WTC11 (cell line): Measurements from ENCODE around the gene SHF. TPM values are rescaled to one million over a fixed set of nuclear protein-coding genes. Genes with fewer than 3 reads are reported as not detected.

Experiments used
- ATAC-seq: fragments of 200-7000 bp; cut with Tn5 transposase; 2 replicates; pipeline ENCODE4 v1.10.0; 2021; ENCODE audit warnings: mild to moderate bottlenecking, moderate library complexity
- CTCF ChIA-PET: fragments of 300-600 bp; sonication (Branson Sonifier 250); formaldehyde crosslinking; loops from one replicate; lab custom pipeline; 2021; ENCODE audit warnings: antibody characterized with exemption; lab: Charles Lee
- POLR2A ChIA-PET: fragments of 350-600 bp; sonication (Branson Sonifier 250); formaldehyde crosslinking; loops from one replicate; lab custom pipeline; 2021; ENCODE audit warnings: antibody characterized with exemption; lab: Charles Lee
- DNase-seq: peaks from one replicate; pipeline ENCODE4 v3.0.0; 2021; ENCODE audit warnings: low spot score
- H3K27ac Mint-ChIP-seq: 2 replicates; pipeline ENCODE4 v1.8.0; 2021; ENCODE audit warnings: mixed read lengths
- H3K27me3 Mint-ChIP-seq: 2 replicates; pipeline ENCODE4 v1.8.0; 2021; ENCODE audit warnings: low read depth, mild to moderate bottlenecking, moderate library complexity, mixed read lengths
- H3K36me3 Mint-ChIP-seq: 2 replicates; pipeline ENCODE4 v1.8.0; 2021; ENCODE audit warnings: mixed read lengths
- H3K4me1 Mint-ChIP-seq: 2 replicates; pipeline ENCODE4 v1.8.0; 2022; ENCODE audit warnings: mixed read lengths
- H3K4me3 Mint-ChIP-seq: 2 replicates; pipeline ENCODE4 v1.8.0; 2021; ENCODE audit warnings: mild to moderate bottlenecking, moderate library complexity, mixed read lengths
- H3K9me3 Mint-ChIP-seq: 2 replicates; pipeline ENCODE4 v1.8.0; 2021; ENCODE audit warnings: mixed read lengths
- E2F5 ChIP-seq: sonication (generic); formaldehyde crosslinking; IDR thresholded peaks from 2 replicates; pipeline ENCODE4 v1.8.1; 2022; ENCODE audit warnings: mild to moderate bottlenecking, moderate library complexity, missing genetic modification reagents
- EMX1 ChIP-seq: fragments of 250-450 bp; sonication (Bioruptor Pico); IDR thresholded peaks from 2 replicates; pipeline ENCODE4 v1.8.0; 2021; ENCODE audit warnings: mild to moderate bottlenecking
- ERG ChIP-seq: fragments of 250-450 bp; sonication (Bioruptor Pico); IDR thresholded peaks from 2 replicates; pipeline ENCODE4 v1.8.0; 2021; ENCODE audit warnings: mild to moderate bottlenecking
- GABPB1 ChIP-seq: sonication (generic); formaldehyde crosslinking; IDR thresholded peaks from 2 replicates; pipeline ENCODE4 v1.8.1; 2023; ENCODE audit warnings: mild to moderate bottlenecking, missing genetic modification reagents
- JAZF1 ChIP-seq: fragments of 250-450 bp; sonication (Bioruptor Pico); IDR thresholded peaks from 2 replicates; pipeline ENCODE4 v1.9.0; 2021; ENCODE audit warnings: moderate library complexity, mild to moderate bottlenecking, inconsistent platforms
- JUN ChIP-seq: sonication (generic); formaldehyde crosslinking; IDR thresholded peaks from 2 replicates; pipeline ENCODE4 v1.8.0; 2023; ENCODE audit warnings: mild to moderate bottlenecking, missing genetic modification reagents
- MYBL2 ChIP-seq: sonication (generic); formaldehyde crosslinking; IDR thresholded peaks from 2 replicates; pipeline ENCODE4 v1.8.1; 2023; ENCODE audit warnings: mild to moderate bottlenecking, moderate library complexity, missing genetic modification reagents
- NFATC4 ChIP-seq: fragments of 250-450 bp; sonication (Bioruptor Pico); IDR thresholded peaks from 2 replicates; pipeline ENCODE4 v1.9.0; 2021; ENCODE audit warnings: mild to moderate bottlenecking
- NFE2L1 ChIP-seq: sonication (generic); formaldehyde crosslinking; IDR thresholded peaks from 2 replicates; pipeline ENCODE4 v1.8.1; 2023; ENCODE audit warnings: missing genetic modification reagents
- NFYB ChIP-seq: sonication (generic); formaldehyde crosslinking; conservative IDR thresholded peaks from 2 replicates; pipeline ENCODE4 v1.8.0; 2022; ENCODE audit warnings: low read depth, missing genetic modification reagents
- NR3C1 ChIP-seq: sonication (generic); formaldehyde crosslinking; conservative IDR thresholded peaks from 2 replicates; pipeline ENCODE4 v1.8.1; 2023; ENCODE audit warnings: low read depth, mild to moderate bottlenecking, missing genetic modification reagents
- SOX15 ChIP-seq: fragments of 250-450 bp; sonication (Bioruptor Pico); IDR thresholded peaks from 2 replicates; pipeline ENCODE4 v1.9.0; 2021; ENCODE audit warnings: mild to moderate bottlenecking
- SP1 ChIP-seq: sonication (generic); formaldehyde crosslinking; conservative IDR thresholded peaks from 2 replicates; pipeline ENCODE4 v1.8.1; 2022; ENCODE audit warnings: missing genetic modification reagents
- TCF7 ChIP-seq: sonication (generic); formaldehyde crosslinking; IDR thresholded peaks from 2 replicates; pipeline ENCODE4 v1.8.0; 2022; ENCODE audit warnings: mild to moderate bottlenecking, low read depth, missing genetic modification reagents, moderate library complexity
- TEAD4 ChIP-seq: sonication (generic); formaldehyde crosslinking; IDR thresholded peaks from 2 replicates; pipeline ENCODE4 v1.8.0; 2022; ENCODE audit warnings: mild to moderate bottlenecking, missing genetic modification reagents
- ZNF219 ChIP-seq: sonication (generic); formaldehyde crosslinking; IDR thresholded peaks from 2 replicates; pipeline ENCODE4 v1.8.0; 2023; ENCODE audit warnings: missing genetic modification reagents, mild to moderate bottlenecking, borderline replicate concordance
- ZNF232 ChIP-seq: sonication (generic); formaldehyde crosslinking; IDR thresholded peaks from 2 replicates; pipeline ENCODE4 v1.8.0; 2022; ENCODE audit warnings: mild to moderate bottlenecking, missing genetic modification reagents
- ZNF317 ChIP-seq: sonication (generic); formaldehyde crosslinking; IDR thresholded peaks from 2 replicates; pipeline ENCODE4 v1.8.1; 2023; ENCODE audit warnings: low read depth, mild to moderate bottlenecking, moderate library complexity, missing genetic modification reagents, borderline replicate concordance
- ZNF671 ChIP-seq: fragments of 250-450 bp; sonication (Bioruptor Pico); IDR thresholded peaks from 2 replicates; pipeline ENCODE4 v1.8.0; 2021; ENCODE audit warnings: mild to moderate bottlenecking
- total RNA-seq: library from RNA; stranded (reverse); gene quantifications from 3 replicates; pipeline ENCODE4 v1.2.3, GENCODE V29; 2021
- TF ChIP-seq, protein P1 (sequence below): fragments of 250-450 bp; sonication (Bioruptor Pico); IDR thresholded peaks from 2 replicates; pipeline ENCODE4 v1.9.0; 2021; ENCODE audit warnings: moderate library complexity, mild to moderate bottlenecking, inconsistent platforms, borderline replicate concordance
- TF ChIP-seq, protein P2 (sequence below): fragments of 250-450 bp; sonication (Bioruptor Pico); conservative IDR thresholded peaks from 2 replicates; pipeline ENCODE4 v1.9.0; 2021; ENCODE audit warnings: mild to moderate bottlenecking
- TF ChIP-seq, protein P3 (sequence below): sonication (generic); formaldehyde crosslinking; IDR thresholded peaks from 2 replicates; pipeline ENCODE4 v1.8.0; 2022; ENCODE audit warnings: mild to moderate bottlenecking, missing genetic modification reagents
- TF ChIP-seq, protein P4 (sequence below): fragments of 250-450 bp; sonication (Bioruptor Pico); IDR thresholded peaks from 2 replicates; pipeline ENCODE4 v1.9.0; 2021; ENCODE audit warnings: mild to moderate bottlenecking
- TF ChIP-seq, protein P5 (sequence below): sonication (generic); formaldehyde crosslinking; IDR thresholded peaks from 2 replicates; pipeline ENCODE4 v1.8.1; 2023; ENCODE audit warnings: mild to moderate bottlenecking, moderate library complexity, missing genetic modification reagents

SHF gene
- total RNA-seq, 1 experiment from 2014 or later: 30.6 TPM

DNA sequence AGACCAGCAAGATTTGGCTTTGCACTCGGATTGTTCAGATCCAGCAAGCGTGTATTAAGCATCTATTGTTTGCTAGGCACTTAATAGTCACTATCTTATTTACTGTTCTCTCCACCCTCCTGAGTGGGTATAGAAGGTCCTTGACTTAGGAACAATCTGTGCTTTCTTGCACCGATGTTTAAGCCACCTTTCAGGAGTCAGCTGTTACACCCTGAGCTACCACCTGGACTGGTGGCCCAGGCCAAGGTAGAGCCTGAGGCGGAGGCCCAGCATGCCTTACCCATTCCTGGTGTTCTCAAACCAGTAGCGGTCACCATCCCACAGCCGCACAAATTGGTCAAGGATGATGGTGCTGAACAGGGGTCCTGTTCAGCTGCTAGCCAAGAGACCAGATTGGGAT lies 48.0 kb downstream of the SHF start:
- POLR2A ChIA-PET: no interaction called here
- ATAC-seq: no peak
- CTCF ChIA-PET: interaction anchor here (0.8 to 2.0 kb wide), 3 partner anchors 22 to 30 kb away, joined by 3 to 7 read pairs (median 6); no protein-coding TSS in a partner anchor

DNA sequence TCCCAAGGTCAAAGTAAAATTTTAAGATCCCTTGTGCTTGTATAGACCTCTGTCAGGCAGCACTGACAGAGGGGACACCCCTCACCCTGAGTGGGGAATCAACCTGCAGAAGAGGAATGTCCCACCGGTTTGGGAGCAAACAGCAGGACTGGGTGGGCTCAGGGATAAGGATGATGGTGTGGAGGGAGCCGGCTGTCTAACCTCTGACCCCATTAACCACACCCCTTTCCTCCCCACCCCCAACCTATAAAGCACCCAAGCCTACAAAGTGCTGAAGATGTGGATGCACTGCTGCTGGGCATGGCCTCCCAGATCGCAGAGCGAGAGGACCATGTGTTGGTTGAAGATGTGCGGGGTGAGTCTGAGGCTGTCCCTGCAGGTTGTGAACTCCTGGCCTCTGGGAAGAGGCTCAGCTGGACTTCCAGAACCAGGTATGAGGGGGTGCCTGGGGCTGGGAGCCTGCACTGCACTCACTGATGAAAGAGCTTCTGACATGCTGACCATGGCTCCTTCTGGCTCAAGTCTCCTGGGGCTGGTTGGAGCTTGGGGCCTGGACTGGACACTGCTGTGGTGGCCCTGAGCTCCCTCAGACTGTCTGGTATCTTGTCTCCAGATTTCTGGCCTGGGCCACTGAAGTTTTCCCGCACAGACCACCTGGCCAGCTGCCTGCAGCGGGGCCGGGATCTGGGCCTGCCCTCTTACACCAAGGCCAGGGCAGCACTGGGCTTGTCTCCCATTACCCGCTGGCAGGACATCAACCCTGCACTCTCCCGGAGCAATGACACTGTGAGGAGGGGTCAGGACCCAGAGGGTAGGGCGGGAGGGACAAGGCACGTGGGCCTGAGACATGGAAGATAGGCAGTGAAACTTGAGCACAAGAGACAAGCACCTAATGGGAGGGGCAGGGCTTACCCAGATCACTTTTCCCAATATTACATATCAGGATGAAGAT lies 48.7 kb downstream of the SHF start:
- Mint-ChIP-seq H3K27me3 (peaks cover 42% of the 10 kb centered on the region), H3K36me3 (no peaks in the 10 kb centered on the region), H3K27ac (no peak overlapping the region), H3K9me3 (no peaks in the 10 kb centered on the region), H3K4me1 (peaks cover 10% of the 10 kb centered on the region), H3K4me3 (no peak overlapping the region)
- DNase-seq (no peak), ATAC-seq (no peak)
- TF ChIP-seq, protein P1, sequence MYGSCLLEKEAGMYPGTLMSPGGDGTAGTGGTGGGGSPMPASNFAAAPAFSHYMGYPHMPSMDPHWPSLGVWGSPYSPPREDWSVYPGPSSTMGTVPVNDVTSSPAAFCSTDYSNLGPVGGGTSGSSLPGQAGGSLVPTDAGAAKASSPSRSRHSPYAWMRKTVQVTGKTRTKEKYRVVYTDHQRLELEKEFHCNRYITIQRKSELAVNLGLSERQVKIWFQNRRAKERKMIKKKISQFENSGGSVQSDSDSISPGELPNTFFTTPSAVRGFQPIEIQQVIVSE: no peak
- TF ChIP-seq, protein P2, sequence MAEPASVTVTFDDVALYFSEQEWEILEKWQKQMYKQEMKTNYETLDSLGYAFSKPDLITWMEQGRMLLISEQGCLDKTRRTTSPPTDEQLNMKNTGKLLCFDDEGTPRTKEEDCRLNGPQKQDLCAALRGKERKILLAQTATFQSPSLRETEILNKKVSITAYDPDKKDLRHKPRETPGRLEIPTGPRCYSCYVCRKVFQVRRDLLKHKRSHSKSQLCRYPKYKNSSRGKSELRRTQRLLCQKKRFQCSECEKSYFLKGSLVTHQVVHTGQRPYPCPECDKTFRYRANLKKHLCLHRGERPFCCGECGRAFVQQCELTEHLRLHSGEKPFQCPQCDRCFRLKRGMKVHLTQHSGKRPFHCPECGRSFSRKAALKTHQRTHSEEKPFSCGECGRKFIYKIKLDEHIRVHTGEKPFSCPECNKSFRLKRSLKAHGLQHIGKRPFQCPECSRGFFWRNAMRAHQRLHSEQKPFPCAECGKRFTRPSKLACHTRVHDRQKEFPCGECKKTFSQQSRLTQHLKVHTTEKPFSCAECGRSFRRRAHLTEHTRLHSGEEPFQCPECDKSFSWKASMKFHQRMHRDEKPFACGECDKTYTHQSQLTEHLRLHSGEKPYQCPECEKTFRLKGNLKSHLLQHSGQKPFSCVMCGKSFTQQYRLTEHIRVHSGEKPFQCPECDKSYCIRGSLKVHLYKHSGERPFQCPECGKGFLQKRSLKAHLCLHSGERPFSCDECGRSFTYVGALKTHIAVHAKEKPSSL: no peak
- TF ChIP-seq, protein P3, sequence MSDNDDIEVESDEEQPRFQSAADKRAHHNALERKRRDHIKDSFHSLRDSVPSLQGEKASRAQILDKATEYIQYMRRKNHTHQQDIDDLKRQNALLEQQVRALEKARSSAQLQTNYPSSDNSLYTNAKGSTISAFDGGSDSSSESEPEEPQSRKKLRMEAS (CRISPR knock-in tag): no peak
- TF ChIP-seq NFATC4 (CRISPR knock-in tag) (no peak), ZNF671 (CRISPR knock-in tag) (no peak), NR3C1 (CRISPR knock-in tag) (no peak), JAZF1 (no peak), TCF7 (CRISPR knock-in tag) (no peak), NFE2L1 (CRISPR knock-in tag) (no peak), GABPB1 (CRISPR knock-in tag) (no peak), SOX15 (CRISPR knock-in tag) (no peak), ERG (CRISPR knock-in tag) (no peak), ZNF219 (CRISPR knock-in tag) (no peak), NFYB (CRISPR knock-in tag) (no peak), JUN (CRISPR knock-in tag) (no peak), TEAD4 (CRISPR knock-in tag) (no peak), ZNF317 (CRISPR knock-in tag) (no peak), EMX1 (CRISPR knock-in tag) (no peak)
- TF ChIP-seq, protein P4, sequence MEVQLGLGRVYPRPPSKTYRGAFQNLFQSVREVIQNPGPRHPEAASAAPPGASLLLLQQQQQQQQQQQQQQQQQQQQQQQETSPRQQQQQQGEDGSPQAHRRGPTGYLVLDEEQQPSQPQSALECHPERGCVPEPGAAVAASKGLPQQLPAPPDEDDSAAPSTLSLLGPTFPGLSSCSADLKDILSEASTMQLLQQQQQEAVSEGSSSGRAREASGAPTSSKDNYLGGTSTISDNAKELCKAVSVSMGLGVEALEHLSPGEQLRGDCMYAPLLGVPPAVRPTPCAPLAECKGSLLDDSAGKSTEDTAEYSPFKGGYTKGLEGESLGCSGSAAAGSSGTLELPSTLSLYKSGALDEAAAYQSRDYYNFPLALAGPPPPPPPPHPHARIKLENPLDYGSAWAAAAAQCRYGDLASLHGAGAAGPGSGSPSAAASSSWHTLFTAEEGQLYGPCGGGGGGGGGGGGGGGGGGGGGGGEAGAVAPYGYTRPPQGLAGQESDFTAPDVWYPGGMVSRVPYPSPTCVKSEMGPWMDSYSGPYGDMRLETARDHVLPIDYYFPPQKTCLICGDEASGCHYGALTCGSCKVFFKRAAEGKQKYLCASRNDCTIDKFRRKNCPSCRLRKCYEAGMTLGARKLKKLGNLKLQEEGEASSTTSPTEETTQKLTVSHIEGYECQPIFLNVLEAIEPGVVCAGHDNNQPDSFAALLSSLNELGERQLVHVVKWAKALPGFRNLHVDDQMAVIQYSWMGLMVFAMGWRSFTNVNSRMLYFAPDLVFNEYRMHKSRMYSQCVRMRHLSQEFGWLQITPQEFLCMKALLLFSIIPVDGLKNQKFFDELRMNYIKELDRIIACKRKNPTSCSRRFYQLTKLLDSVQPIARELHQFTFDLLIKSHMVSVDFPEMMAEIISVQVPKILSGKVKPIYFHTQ (CRISPR knock-in tag): no peak
- TF ChIP-seq, protein P5, sequence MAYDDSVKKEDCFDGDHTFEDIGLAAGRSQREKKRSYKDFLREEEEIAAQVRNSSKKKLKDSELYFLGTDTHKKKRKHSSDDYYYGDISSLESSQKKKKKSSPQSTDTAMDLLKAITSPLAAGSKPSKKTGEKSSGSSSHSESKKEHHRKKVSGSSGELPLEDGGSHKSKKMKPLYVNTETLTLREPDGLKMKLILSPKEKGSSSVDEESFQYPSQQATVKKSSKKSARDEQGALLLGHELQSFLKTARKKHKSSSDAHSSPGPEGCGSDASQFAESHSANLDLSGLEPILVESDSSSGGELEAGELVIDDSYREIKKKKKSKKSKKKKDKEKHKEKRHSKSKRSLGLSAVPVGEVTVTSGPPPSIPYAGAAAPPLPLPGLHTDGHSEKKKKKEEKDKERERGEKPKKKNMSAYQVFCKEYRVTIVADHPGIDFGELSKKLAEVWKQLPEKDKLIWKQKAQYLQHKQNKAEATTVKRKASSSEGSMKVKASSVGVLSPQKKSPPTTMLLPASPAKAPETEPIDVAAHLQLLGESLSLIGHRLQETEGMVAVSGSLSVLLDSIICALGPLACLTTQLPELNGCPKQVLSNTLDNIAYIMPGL (CRISPR knock-in tag): no peak
- CTCF ChIA-PET: interaction anchor here (0.6 to 2.0 kb wide), 5 partner anchors 12 to 29 kb away, joined by 3 to 12 read pairs (median 6); no protein-coding TSS in a partner anchor
- POLR2A ChIA-PET: no interaction called here

More for the DNA sequence above, 48.0 kb downstream of the SHF start:
- Mint-ChIP-seq H3K4me3 (no peak overlapping the region), H3K27ac (no peak overlapping the region), H3K9me3 (no peaks in the 10 kb centered on the region), H3K27me3 (peaks cover 35% of the 10 kb centered on the region), H3K4me1 (peaks cover 7% of the 10 kb centered on the region), H3K36me3 (no peaks in the 10 kb centered on the region)
- DNase-seq: no peak
- TF ChIP-seq SP1 (no peak), ZNF232 (CRISPR knock-in tag) (no peak), MYBL2 (no peak), E2F5 (CRISPR knock-in tag) (no peak)
